Activated naive CD8-positive, alpha-beta T cell treated with anti-CD3 and anti-CD28 coated beads for 36 hours (primary cell): Measurements from ENCODE around the gene KDM5A. TPM values are rescaled to one million over a fixed set of nuclear protein-coding genes. Genes with fewer than 3 reads are reported as not detected.
"Not testable (repeated sequence)": the region's sequence is repeated elsewhere in the genome, so short reads cannot be mapped to it uniquely, and the experiment has no call there.

Experiments used
- DNase-seq: peaks from one replicate; pipeline ENCODE4 v3.0.0; 2021
- H3K27ac Mint-ChIP-seq: one replicate; pipeline ENCODE4 v1.8.0; 2022; ENCODE audit warnings: mild to moderate bottlenecking, moderate library complexity, mixed read lengths
- H3K27me3 Mint-ChIP-seq: one replicate; pipeline ENCODE4 v1.8.0; 2022; ENCODE audit warnings: mild to moderate bottlenecking, mixed read lengths
- H3K36me3 Mint-ChIP-seq: one replicate; pipeline ENCODE4 v1.8.0; 2021; ENCODE audit warnings: mild to moderate bottlenecking, mixed read lengths
- H3K4me1 Mint-ChIP-seq: one replicate; pipeline ENCODE4 v1.8.0; 2021; ENCODE audit warnings: mixed read lengths
- H3K4me3 Mint-ChIP-seq: one replicate; pipeline ENCODE4 v1.8.0; 2022; ENCODE audit warnings: mild to moderate bottlenecking, moderate library complexity, mixed read lengths
- H3K9me3 Mint-ChIP-seq: one replicate; pipeline ENCODE4 v1.8.0; 2022; ENCODE audit warnings: mixed read lengths
- total RNA-seq, 2 experiments: library from RNA; stranded (reverse); gene quantifications; one replicate each; pipeline ENCODE4 v1.2.3, GENCODE V29; 2021

The KDM5A gene
- total RNA-seq, 2 experiments from 2014 or later, result 50.3 to 58.3 TPM

DNA sequence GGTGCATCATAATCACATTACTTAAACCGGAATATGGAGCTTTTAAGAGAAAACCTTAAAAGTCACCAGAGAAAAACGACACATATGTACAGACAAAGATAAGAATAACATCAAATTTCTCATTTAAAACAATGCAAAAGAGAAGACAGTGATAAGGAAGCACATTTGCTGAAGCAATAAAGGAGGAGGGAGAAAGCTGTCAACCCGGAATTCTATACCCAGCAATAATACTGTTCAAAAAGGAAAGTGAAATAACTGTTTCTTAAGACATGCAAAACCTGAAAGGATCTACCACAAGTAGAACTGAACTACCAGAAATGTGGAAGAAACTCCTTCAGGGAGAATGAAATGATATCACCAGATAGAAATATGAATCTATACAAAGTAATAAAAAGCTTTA lies 141.8 kb downstream of the KDM5A start:
- peaks cover 9% of the 10 kb centered on the region for H3K27me3 Mint-ChIP-seq
- peaks cover 11% of the 10 kb centered on the region for H3K9me3 Mint-ChIP-seq
- no peaks in the 10 kb centered on the region for H3K4me1 Mint-ChIP-seq
- H3K4me3 Mint-ChIP-seq, result no peak overlapping the region
- no peak overlapping the region for H3K27ac Mint-ChIP-seq
- peaks cover 2% of the 10 kb centered on the region for H3K36me3 Mint-ChIP-seq
- DNase-seq, result no peak

DNA sequence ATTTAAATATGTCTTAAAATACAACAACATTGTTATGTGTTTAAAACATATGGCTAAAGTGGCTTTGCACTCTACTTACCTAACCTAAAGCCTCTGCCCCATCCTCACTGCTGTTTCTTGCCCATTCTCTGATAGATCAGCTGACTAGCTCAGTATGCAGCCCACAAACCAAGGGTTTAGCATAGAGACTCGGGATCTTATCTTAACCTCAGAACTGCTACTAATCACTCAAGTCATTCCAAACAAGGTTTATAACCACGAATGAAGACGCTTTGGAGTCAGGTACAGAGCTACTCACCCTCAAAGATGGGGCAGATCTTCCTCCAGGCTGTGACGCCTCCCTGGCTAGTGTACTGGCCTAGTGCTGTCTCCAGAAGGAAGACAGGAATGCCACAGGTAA lies 145.7 kb downstream of the KDM5A start:
- Mint-ChIP-seq H3K9me3 (peaks cover 11% of the 10 kb centered on the region), H3K27me3 (peaks cover 5% of the 10 kb centered on the region), H3K4me3 (no peak overlapping the region), H3K27ac (no peak overlapping the region), H3K4me1 (no peaks in the 10 kb centered on the region), H3K36me3 (peaks cover 2% of the 10 kb centered on the region)
- no peak for DNase-seq

GRCh38 chr12:242496-242895 lies 146.6 kb downstream of the KDM5A start:
- no peaks in the 10 kb centered on the region for H3K4me1 Mint-ChIP-seq
- no peak for DNase-seq
- H3K27ac Mint-ChIP-seq, result no peak overlapping the region
- peaks cover 7% of the 10 kb centered on the region for H3K9me3 Mint-ChIP-seq
- H3K36me3 Mint-ChIP-seq, result peaks cover 2% of the 10 kb centered on the region
- H3K27me3 Mint-ChIP-seq, result no peaks in the 10 kb centered on the region
- no peak overlapping the region for H3K4me3 Mint-ChIP-seq

GRCh38 chr12:241266-241665 lies 147.9 kb downstream of the KDM5A start:
- Mint-ChIP-seq H3K36me3 (peaks cover under 1% of the 10 kb centered on the region), H3K27ac (no peak overlapping the region), H3K4me3 (no peak overlapping the region), H3K9me3 (peaks cover 7% of the 10 kb centered on the region), H3K4me1 (no peaks in the 10 kb centered on the region), H3K27me3 (no peaks in the 10 kb centered on the region)
- DNase-seq, result no peak

DNA sequence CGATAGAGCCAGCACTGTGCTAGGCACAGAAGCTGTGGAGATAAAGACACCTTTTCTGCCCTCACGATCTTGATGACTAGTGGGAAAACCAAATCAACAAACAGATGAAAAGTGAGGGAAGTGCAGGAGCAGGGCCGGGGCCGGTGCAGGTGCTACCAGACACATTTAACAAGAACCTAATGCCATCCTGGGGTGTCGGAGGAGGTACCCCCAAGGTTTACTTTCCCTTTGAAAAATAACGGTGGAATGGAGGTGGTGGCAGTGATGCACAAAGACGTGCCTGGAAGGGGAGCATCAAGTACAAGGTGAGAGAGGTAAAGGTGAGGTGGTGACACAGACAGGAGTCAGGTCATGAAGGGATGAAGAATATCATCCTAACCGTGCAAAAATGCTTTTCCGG lies 148.6 kb downstream of the KDM5A start:
- Mint-ChIP-seq H3K27me3 (no peaks in the 10 kb centered on the region), H3K9me3 (peaks cover 11% of the 10 kb centered on the region), H3K36me3 (peaks cover 4% of the 10 kb centered on the region), H3K4me1 (no peaks in the 10 kb centered on the region), H3K4me3 (no peak overlapping the region), H3K27ac (no peak overlapping the region)
- no peak for DNase-seq

- Mint-ChIP-seq H3K27me3 (no peaks in the 10 kb centered on the region), H3K36me3 (peaks cover 4% of the 10 kb centered on the region), H3K9me3 (peaks cover 16% of the 10 kb centered on the region), H3K4me3 (no peak overlapping the region), H3K4me1 (no peaks in the 10 kb centered on the region), H3K27ac (no peak overlapping the region)
- no peak for DNase-seq
Observed at GRCh38 chr12:238736-239398, 150.3 kb downstream of the KDM5A start.

GRCh38 chr12:238116-238515 lies 151.0 kb downstream of the KDM5A start:
- H3K27ac Mint-ChIP-seq, result no peak overlapping the region
- no peak for DNase-seq
- H3K4me3 Mint-ChIP-seq, result no peak overlapping the region
- peaks cover 16% of the 10 kb centered on the region for H3K9me3 Mint-ChIP-seq
- no peaks in the 10 kb centered on the region for H3K27me3 Mint-ChIP-seq
- H3K4me1 Mint-ChIP-seq, result no peaks in the 10 kb centered on the region
- peaks cover 4% of the 10 kb centered on the region for H3K36me3 Mint-ChIP-seq

DNA sequence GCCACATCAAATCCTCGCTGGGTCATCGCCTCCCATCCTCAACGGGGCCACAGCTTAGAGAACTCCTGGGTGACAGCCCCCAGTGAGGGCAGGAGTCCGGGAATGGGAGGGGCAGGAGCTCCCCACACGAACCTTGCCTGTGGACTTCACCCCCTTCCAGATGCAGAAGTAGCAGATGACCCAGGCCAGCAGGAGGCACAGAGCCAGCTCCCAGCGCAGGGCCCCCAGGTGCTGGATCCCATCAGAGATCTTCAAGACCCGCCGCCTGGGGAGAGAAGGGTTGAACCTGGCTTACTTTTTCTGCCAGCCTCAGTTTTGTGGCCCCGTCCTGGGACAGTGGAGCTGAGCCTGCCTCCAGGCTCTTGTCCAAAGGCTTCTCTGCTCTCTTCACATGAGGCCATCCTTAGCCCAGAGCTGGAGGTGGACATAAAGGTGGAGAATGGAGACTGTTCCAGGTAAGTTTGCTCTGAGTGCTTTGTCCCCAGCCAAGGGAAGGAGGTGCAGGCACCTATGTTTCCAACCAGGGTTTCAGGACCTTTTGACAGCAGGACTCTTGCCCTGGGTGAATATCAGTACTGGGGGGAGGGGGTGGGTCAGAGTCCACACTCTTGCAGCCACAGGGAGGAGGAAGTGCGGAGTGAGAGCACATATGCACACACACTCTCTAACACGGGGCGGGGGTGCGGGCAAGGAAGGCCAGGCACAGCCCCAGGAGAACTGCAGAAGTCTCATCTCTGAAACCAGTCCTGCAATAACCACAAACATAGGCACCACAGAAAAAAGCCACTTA lies 151.9 kb downstream of the KDM5A start:
- Mint-ChIP-seq H3K27ac (no peak overlapping the region), H3K4me1 (no peaks in the 10 kb centered on the region), H3K27me3 (no peaks in the 10 kb centered on the region), H3K36me3 (peaks cover 4% of the 10 kb centered on the region), H3K9me3 (peaks cover 16% of the 10 kb centered on the region), H3K4me3 (no peak overlapping the region)
- DNase-seq, result no peak

- Mint-ChIP-seq H3K4me3 (no peak overlapping the region), H3K27ac (no peak overlapping the region), H3K9me3 (peaks cover 16% of the 10 kb centered on the region), H3K36me3 (peaks cover 4% of the 10 kb centered on the region), H3K4me1 (no peaks in the 10 kb centered on the region), H3K27me3 (no peaks in the 10 kb centered on the region)
- DNase-seq, result no peak
Observed at GRCh38 chr12:236445-236844, 152.7 kb downstream of the KDM5A start.

DNA sequence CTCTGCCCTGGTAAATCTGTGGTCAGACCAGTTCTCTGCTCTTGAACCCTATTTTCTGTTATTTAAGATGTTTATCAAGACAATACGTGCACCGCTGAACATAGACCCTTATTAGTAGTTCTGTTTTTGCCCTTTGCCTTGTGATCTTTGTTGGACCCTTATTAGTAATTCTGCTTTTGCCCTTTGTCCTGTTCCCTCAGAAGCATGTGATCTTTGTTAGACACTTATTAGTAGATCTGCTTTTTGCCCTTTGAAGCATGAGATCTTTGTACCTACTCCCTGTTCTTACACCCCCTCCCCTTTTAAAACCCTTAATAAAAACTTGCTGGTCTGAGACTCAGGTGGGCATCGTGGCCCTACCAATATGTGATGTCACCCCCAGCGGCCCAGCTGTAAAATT lies 153.2 kb downstream of the KDM5A start:
- not testable (repeated sequence) for H3K4me3 Mint-ChIP-seq, H3K36me3 Mint-ChIP-seq, H3K27ac Mint-ChIP-seq, H3K4me1 Mint-ChIP-seq, DNase-seq, H3K27me3 Mint-ChIP-seq
- peaks cover 16% of the 10 kb centered on the region for H3K9me3 Mint-ChIP-seq

- DNase-seq, result no peak
- Mint-ChIP-seq H3K36me3 (peaks cover 4% of the 10 kb centered on the region), H3K9me3 (peaks cover 16% of the 10 kb centered on the region), H3K27me3 (no peaks in the 10 kb centered on the region), H3K4me1 (no peaks in the 10 kb centered on the region), H3K4me3 (no peak overlapping the region), H3K27ac (no peak overlapping the region)
Observed at GRCh38 chr12:234891-235415, 154.2 kb downstream of the KDM5A start.

- no peaks in the 10 kb centered on the region for H3K4me1 Mint-ChIP-seq
Observed at GRCh38 chr12:234019-234418, 155.1 kb downstream of the KDM5A start.

GRCh38 chr12:233615-233968 lies 155.5 kb downstream of the KDM5A start:
- H3K36me3 Mint-ChIP-seq, result peaks cover 4% of the 10 kb centered on the region
- H3K4me3 Mint-ChIP-seq, result no peak overlapping the region

More at GRCh38 chr12:234019-234418, 155.1 kb downstream of the KDM5A start:
- Mint-ChIP-seq H3K36me3 (peaks cover 4% of the 10 kb centered on the region), H3K4me3 (no peak overlapping the region), H3K9me3 (peaks cover 16% of the 10 kb centered on the region), H3K27me3 (no peaks in the 10 kb centered on the region), H3K27ac (no peak overlapping the region)
- no peak for DNase-seq

DNA sequence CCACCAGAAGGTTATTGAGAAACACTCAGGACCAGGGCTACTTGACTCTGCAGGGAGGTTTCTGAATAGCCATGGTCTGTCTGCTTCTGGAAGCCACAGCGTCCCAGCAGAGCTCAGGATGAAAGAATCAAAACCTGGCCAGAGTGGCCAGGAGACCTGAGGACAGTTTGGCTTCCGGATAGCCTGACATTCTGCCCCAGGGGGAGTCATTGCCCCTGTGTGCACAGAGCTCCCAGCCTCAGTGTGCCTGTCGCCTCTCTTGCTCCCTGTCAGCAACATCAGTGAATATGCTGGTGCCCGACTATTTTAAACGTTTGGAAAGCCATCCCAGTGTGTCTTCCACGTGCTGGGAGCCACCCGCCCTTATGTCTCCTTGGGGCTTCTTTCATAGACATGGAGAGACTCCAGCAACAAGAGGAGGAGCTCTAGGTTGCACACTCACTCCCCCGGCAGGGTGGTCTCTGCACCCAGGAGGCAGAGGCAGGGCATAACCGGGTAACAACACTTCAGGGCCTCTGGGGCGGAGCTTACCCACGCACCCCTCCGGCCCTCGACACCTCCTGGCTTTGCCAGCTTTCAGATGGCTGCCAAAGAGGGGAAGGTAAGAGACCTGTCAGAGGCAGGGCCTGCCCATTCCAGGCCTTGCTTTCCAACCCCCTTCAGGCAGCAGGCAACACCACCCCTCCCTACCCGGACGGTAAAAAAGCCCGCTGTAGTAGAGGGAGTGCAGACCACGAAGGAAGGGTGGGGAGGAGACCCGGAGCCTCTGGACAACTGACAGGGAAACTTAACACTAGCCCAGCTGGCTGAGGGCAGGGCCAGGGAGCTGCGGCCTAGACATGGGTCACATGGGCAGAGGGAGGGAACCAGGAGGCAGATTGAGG lies 156.1 kb downstream of the KDM5A start:
- no peaks in the 10 kb centered on the region for H3K4me1 Mint-ChIP-seq
- no peaks in the 10 kb centered on the region for H3K27me3 Mint-ChIP-seq
- peaks cover 4% of the 10 kb centered on the region for H3K36me3 Mint-ChIP-seq
- no peak overlapping the region for H3K27ac Mint-ChIP-seq
- H3K9me3 Mint-ChIP-seq, result peaks cover 16% of the 10 kb centered on the region
- H3K4me3 Mint-ChIP-seq, result no peak overlapping the region
- DNase-seq, result no peak

More at GRCh38 chr12:233615-233968, 155.5 kb downstream of the KDM5A start:
- Mint-ChIP-seq H3K27ac (no peak overlapping the region), H3K27me3 (no peaks in the 10 kb centered on the region), H3K9me3 (peaks cover 16% of the 10 kb centered on the region), H3K4me1 (no peaks in the 10 kb centered on the region)
- DNase-seq, result no peak
